ENCODE measurements around the gene TEX29. TPM values are rescaled to one million over a fixed set of nuclear protein-coding genes. Genes with fewer than 3 reads are reported as not detected.

Gene TEX29
- total RNA-seq, 1 donor from 2014 or later = not detected

DNA sequence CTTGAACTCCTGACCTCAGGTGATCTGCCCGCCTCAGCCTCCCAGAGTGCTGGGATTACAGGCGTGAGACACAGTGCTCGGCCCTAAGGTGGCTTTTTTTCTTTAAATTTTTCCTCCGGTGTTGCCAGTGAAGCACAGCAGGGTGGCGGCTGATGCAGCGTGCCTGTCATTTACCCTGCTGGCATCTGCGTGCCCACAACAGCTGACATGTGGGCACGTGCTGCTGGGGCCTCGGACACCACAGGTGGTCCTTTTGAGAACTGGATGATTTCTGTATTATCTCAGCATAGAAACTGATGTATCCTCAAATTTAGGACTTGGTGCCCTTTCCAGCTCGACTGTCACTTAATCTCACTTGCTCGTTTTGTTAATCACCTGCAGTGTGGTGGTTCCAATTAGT is 31.2 kb upstream of the TEX29 start:
- DNase-seq (ENCODE audit: low read depth) = peak; percentile 83

DNA sequence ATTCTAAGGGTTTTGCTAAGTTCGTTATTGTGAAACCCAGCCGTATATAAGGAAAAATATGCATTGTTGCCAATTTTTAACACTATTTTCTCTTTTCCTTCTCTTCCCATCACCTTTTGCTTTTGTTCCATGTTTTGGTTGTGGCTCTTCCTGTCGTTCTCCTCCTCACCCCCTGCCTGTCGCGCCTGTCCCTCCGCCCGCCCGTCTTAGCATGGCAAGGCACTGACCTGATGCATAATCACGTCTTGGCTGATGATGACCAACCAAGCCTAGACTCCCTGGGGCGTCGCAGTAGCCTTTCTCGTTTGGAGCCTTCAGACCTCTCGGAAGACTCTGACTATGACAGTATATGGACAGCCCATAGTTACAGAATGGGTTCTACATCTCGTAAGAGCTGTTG is 28.5 kb upstream of the TEX29 start:
- no peak for DNase-seq (ENCODE audit: low read depth)

GRCh38 chr13:111292710-111293485 is 27.5 kb upstream of the TEX29 start:
- DNase-seq (ENCODE audit: low read depth) = peak; percentile 45

DNA sequence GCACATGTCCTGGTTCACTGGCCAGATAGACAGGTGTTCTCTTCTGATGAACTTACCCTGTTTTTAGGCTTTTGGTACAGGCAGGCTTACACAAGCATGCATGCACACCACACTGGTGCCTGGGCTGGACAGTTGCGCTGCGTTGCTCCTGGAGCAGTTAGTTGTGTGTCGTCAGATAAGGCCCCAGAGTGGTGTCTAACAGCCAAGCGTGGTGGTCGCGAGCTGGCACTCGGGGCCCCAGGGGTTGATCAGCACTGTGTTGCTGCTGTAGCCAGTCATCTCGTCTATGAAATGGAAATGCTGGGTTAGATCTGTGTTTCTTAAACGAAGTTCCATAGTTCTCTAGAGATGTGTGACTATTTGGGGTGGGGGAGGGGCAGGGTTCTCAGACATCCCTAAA is 24.6 kb upstream of the TEX29 start:
- no peak for DNase-seq (ENCODE audit: low read depth)

DNA sequence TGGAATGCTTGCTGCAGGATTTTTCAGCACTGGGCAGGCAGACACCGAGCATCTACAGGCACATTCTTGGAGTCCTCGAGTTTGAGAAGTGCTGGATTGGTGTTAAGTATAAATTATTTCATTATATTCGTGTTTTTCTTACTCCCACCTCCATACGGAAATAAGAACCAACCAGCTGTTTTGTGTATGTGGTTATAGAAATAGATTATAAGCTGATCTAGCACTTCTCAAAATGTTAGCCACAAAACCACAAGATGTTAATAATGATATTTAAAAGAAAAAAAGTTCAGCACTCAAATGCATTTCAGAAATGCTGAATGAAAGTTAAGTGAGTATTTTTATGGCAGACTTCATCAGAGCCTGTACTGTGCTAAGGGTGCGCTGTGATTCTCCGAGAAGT is 24.0 kb upstream of the TEX29 start:
- no peak for DNase-seq (ENCODE audit: low read depth)

DNA sequence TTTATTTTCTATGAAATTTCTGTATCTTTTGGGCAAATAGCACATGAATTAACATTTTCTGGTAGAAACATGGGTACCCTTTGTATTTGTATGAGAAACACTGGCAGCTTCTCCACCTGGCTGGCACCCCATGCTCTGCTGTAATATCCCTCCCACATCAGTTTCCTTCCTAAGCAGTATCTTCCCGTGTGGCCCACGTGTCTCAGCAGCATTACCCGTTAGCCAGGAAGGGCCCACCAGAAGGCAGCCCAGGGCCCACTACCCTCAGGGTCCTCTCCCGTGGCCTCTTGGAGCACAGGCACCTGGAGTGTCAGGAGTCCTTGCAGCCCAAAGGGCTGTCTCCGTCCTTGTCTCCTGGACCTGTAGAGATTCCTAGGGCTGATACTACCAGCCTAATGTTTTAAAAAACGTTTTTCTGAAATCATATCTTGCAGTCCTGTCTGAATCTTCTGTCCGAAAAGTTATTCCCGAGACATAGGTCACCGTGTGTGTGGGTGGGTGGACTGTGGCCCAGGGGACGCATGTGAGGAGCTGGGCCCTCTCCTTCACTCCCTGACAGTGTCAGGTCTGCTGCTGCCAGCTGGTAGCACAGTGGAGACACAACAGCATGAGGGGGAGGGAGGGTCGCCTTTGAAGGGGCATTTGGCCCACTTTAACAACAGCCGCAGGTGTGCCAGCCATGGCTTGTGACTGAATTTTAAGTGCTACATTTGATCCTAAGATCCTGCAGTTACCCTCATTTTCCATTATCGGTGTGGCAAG is 22.0 kb upstream of the TEX29 start:
- no peak for DNase-seq (ENCODE audit: low read depth)

GRCh38 chr13:111302045-111302726 is 18.3 kb upstream of the TEX29 start:
- DNase-seq (ENCODE audit: low read depth) = peak; percentile 62

DNA sequence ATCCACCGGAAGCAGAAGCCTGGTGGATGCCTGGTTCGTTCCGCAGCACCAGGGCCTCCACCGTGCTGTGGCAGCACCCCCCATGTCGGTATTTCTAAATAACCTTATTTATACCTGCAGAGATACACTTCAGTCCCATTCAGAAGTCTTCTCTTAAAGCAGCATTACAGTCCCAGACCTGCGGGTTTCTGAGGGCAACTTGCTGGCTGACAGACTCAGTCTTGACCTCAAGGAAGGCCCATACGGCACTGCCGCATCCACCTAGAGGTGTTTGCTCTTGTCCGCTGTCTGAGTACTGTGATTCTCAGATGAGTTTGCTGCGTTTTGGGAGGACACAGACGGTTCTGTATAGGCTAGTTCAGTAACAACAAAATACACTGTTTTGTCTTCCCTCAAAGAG is 16.9 kb upstream of the TEX29 start:
- DNase-seq (ENCODE audit: low read depth) = no peak

- DNase-seq (ENCODE audit: low read depth) = no peak
Observed at GRCh38 chr13:111304041-111304544, 16.3 kb upstream of the TEX29 start.

DNA sequence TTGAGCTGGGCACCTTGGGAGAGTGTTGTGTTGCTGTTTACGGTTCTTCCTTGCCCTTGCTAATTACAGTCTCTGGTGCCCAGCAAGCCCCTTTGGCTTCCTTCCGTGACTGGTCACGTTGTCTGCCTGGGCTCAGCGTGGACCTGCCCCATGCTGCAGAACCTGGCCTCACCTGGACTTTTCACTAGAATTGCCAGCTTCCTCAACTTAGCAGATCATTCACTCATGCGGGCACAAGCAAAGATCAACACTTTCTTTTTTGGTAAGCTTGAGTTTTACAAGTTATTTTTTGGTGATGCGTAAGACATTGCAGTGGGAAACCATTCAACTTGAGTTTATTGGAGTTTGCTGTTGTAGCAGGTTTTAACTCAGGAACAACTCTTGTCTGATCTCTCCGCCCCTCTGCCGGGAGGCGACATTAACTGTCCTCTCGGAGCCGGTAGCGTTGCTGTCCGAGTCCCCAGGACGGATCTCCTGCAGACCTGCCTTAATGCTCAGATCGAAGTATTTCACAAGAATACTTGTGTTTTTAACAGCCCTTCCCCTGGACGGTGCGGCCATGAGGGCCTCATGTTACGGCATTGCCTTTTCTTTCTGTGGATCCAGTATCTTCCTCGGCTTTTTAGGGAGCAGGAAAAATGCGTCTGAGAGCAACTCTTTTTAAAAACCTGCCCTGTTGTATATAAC is 15.7 kb upstream of the TEX29 start:
- no peak for DNase-seq (ENCODE audit: low read depth)

DNA sequence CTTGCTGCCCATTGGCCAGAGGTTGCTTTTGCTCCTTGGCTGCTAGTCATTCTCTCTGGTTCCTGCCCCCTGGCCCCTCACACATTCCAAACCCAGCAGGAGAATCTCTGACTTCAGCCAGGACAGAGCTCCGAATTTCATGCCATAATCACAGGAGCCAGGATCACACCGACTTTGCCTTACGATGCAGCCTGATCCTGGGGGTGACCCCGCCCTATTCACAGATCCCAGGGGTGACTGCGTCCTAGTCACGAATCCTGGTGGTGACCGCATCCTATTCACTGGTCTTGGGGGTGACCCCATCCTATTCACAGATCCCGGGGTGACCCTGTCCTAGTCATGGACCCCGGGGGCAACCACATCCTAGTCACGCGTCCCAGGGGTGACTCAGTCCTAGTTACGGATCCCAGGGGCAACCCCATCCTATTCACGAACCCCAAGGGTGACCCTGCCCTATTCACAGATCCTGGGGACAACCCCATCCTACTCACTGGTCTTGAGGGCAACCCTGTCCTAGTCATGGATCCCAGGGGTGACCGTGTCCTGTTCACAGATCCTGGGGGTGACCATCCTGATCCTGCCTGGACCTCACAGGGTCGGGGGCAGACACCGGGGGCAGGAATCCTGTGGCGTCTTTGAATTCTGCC is 7.4 kb upstream of the TEX29 start:
- DNase-seq (ENCODE audit: low read depth) = no peak

DNA sequence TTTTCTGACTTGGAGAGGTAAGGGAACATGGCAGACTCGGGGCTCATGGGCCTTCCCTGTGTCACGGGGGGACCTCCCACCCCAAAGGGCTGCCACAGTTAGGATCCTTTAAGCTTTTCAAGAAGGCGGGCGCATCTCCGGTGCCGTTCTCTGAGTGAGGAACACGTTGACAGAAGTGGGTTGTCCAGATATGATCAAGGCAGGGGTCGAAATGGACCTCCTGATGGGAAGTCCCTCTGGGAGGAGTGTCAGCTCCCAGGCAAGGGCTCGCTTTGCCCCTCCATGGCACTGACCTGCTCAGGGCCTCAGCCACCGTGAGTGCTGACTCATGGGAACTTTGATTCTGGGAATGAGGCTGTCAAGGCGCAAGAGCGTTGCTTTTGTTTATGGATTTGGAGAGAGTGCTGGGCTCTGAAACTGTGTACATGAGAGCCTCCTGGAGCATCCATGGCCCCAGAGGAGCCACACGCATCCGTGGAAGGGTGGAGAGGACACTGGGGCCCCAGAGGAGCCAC is 6.5 kb upstream of the TEX29 start:
- DNase-seq (ENCODE audit: low read depth) = no peak

GRCh38 chr13:111314852-111315251 is 5.6 kb upstream of the TEX29 start:
- no peak for DNase-seq (ENCODE audit: low read depth)

GRCh38 chr13:111315347-111315995 is 5.0 kb upstream of the TEX29 start:
- no peak for DNase-seq (ENCODE audit: low read depth)

DNA sequence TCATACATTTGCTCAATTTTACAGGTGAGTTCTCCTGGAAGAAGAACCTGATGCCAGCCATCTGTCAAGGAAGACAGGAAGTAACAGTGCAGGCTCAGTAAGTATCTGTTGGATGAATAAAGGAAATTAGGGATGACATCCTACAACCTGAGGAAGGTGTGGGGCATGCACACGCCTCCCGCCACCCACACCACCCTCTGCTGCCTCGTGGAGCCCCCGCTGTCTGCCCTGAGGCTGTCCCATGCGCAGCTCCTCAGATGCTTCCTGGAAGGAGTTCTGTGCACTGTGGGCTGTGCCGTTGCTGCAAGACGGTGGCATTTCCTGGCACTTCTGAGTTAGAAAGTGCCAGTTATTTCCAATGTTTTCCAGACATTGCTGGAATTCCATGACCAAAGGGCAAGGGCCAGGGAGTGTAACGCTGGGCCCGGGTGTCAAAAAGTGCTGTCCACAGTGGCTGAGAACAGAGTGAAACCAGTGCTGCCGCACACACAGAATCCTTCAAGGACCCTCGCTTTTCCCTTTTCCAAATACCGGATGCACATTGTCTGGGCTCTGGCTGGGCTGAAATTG is 4.2 kb upstream of the TEX29 start:
- DNase-seq (ENCODE audit: low read depth) = no peak

DNA sequence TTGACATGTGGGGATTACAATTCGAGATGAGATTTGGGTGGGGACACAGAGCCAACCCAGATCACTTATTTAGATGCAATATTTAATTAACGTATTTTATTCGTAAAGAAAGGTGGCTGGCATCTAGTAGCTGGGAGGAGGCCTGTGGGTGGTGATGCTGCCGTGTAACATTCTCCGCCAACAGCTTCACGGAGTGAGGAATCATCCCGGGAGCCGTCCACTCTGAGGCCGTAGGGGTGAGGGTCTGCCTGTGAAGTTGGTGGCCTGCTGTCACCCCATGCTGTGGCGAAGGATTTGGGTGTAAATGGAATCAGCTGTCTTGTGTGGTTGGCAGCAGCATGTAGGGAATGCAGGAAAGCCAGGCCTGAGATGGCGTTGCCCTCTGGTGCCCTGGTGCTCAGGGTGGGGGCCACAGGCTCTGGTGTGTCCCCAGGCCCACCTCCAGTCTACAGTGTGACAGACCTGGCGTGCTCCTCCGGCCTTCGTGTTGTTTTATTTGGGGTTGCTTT is 3.3 kb upstream of the TEX29 start:
- DNase-seq (ENCODE audit: low read depth) = peak; percentile 74

DNA sequence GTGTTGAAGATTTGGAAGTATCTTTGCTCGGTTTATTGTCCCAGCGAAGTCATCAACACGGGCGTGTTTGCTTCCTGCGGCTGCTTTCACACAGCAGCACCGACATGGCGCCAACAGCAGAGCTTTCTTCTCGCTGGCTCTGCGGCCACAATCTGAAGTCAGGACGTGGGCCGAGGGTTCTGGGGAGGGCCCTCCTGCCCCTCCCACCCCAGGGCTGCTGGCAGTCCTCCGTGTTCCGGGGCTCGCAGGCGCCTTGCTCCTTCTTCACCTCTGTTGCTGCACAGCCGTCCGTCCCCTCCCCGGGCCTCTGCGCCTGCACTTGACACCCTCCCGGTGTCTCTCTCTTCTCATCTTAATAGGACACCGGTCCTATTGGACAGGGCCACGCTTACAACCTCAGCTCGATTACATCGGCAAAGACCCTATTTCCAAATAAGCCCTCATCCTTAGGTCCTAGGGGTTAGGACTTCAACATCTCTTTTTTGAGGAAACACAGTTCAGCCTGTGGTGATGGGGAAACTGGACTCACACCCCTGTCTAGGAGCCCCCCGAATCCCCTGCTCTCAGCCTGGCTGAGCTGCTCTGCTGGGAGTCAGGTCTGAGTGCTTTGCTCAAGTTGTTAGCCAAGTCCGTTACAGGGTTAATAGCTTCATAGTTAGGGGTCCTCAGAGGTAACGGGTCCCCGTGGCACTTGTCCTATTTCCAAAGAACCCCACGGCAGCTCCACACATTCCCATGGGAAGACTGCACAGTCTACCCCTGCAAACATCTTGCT is 2.7 kb upstream of the TEX29 start:
- DNase-seq (ENCODE audit: low read depth) = no peak

GRCh38 chr13:111318386-111318785 is 2.1 kb upstream of the TEX29 start:
- no peak for DNase-seq (ENCODE audit: low read depth)

DNA sequence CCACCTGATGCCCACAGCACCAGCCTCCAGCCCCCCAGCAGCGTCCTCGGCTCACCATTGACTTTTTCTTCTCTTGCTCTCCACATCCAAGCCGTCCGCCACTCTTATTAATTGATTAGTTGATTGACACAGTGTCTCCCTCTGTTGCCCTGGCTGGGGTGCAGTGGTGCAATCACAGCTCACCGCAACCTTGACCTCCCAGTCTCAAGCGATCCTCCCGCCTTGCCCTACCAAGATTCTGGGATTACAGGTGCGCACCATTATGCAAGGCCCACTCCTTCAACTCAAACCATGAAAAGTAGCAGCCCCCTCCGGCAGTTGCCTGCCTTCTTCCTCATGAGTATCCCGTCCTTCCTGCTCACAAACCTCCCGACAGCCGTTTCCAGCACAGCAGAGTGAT is 921 bp upstream of the TEX29 start:
- no peak for DNase-seq (ENCODE audit: low read depth)

All from myocyte (in vitro differentiated cells).